GM21447 (cell line): ENCODE measurements around the gene LRRN4CL.
A peak's percentile ranks its signal among the peaks of the same experiment; 100 is the strongest.
"Not testable (repeated sequence)": the region's sequence is repeated elsewhere in the genome, so short reads cannot be mapped to it uniquely, and the experiment has no call there.

ENCODE experiments used
- ATAC-seq: cut with Tn5 transposase; IDR thresholded peaks from one replicate; pipeline ENCODE4 v1.9.1; 2021; ENCODE audit not compliant: unreplicated experiment

The LRRN4CL gene

DNA sequence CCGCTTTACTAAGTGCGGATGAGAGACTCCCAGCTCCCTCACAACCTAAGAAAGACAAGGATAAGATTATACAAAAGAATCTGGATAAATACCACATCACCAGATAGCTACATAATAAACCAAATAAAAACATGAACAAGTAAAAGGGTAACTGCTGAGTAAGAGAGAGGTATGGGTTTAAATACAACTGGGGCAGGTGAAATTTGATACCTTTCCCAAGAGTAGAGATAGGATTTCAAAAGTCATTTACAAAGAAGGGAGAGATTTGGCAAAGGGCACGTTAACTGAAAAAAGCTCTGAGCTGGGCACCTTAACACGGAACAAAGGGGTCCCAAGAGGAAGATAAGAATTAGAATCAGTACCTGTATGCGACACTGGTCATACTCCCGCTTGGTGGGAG lies 12.2 kb downstream of the LRRN4CL start:
- no peak for ATAC-seq

DNA sequence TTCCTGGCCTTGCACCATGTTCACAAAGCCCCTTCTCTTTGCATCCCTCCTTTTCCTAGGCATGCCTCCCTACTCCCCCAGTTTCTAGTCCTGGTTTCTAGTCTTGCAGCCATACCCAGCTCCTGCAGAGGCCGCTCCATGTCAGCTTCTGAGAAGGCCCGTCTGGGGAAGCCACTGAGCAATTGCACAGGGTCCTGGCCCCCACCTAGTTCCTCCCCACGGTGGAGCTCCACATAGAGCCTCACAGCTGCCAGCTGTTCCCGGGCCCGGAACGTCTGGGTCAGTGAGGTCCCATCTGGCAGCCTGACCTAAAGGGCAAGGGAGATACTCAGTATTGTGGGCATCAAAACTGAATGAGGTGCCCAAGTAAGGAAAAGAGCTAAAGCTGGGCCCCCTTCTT lies 12.6 kb downstream of the LRRN4CL start:
- no peak for ATAC-seq

DNA sequence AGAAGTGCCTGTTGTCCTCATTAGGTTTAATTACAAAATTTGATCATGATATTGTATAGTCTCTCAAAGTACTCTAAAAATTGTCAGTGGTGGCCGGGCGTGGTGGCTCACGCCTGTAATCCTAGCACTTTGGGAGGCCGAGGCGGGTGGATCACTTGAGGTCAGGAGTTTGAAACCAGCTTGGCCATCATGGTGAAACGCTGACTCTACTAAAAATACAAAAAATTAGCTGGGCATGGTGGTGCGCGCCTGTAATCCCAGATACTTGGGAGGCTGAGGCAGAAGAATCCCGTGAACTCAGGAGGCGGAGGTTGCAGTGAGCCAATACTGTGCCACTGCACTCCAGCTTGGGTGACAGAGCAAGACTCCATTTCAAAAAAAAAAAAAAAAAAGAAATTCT lies 13.9 kb downstream of the LRRN4CL start:
- not testable (repeated sequence) for ATAC-seq

DNA sequence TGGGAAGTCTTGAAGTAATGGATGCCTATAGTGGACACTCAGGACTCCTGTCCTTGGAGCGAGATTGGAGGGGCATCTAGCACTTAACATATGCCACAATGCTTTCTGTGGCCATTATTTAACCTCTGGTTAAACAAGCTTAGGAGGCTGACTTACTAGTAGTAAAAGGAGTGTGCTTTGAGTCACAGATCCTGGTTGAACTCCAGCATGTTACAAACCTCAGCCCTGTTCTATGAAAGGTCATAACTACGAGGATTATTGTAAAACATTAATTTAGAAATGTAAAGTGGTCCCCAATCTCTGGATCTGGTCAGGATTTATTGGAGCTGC lies 16.2 kb downstream of the LRRN4CL start:
- no peak for ATAC-seq

DNA sequence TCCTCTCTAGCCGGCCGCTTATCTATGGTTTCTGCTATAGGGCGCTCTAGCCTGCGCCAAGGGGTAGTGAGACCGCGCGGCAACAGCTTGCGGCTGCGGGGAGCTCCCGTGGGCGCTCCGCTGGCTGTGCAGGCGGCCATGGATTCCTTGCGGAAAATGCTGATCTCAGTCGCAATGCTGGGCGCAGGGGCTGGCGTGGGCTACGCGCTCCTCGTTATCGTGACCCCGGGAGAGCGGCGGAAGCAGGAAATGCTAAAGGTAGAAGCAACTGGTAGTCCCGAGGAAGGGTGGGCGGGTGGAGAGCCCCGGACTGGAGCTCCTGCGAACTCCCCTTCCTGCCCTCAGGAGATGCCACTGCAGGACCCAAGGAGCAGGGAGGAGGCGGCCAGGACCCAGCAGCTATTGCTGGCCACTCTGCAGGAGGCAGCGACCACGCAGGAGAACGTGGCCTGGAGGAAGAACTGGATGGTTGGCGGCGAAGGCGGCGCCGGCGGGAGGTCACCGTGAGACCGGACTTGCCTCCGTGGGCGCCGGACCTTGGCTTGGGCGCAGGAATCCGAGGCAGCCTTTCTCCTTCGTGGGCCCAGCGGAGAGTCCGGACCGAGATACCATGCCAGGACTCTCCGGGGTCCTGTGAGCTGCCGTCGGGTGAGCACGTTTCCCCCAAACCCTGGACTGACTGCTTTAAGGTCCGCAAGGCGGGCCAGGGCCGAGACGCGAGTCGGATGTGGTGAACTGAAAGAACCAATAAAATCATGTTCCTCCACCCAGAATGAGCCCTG lies 17.5 kb downstream of the LRRN4CL start, which contains the start of the genes LBHD1 and UQCC3:
Gene LBHD1 (minus strand): TSS at position 660 of the 782 bp plus-strand sequence. CDS start 2,236 bp downstream, outside the sequence.
Gene UQCC3 (plus strand): TSS at position 66 of the 782 bp plus-strand sequence. CDS start 73 bp downstream, at position 139.
- peak; percentile 55 for ATAC-seq

DNA sequence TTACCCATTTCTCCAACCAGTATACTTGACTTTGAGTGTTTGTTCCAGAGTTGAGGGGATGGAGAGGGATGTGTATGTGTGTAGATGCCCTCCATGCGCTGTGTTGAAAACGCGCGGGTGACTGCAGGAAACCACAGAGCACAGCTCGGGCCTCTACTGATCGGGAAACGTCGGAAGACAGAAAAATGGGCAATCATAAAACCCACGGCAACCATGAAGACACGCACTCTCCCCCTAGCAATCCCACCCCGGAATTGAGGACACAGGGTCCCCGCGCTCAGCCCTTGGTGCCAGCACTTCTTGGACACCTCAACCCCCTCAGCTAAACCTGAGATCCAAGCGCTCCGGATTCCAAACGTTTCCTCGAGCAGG lies 18.1 kb downstream of the LRRN4CL start:
- ATAC-seq = peak; percentile 6

DNA sequence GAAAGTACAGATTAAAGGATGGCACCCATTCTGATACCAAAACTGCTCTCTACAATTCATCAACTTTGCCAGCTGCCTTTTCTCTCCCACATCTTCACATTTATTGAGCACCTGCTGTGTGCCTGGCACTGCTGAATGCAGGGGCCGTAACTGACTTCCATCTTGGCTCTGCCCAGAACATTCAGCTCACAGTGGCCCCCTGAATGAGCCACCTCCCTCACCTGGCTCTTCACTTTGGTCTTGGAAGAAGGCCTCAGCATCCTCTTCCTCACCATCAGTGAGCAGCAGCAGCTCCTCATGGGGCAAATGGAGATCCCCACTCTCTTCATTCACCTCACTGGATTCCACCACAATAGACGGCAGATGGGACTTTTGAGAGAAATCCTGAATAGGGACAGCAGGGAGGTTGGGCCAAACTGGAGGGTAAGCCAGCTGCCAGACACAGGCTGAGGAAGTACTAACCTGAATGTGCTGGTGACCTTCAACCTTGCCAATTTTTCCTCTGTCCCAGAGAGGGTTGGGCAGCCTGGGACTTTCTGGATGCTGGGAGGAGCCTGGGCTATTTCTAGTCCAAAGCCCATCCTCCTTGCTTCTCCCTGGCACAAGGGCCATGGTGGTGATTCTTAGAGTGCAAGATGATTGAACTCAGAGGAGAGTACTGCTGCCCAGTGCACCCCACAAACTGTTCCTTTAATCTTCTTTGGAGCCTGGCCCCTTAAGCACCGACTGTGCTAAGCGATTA lies 19.7 kb downstream of the LRRN4CL start:
- no peak for ATAC-seq

DNA sequence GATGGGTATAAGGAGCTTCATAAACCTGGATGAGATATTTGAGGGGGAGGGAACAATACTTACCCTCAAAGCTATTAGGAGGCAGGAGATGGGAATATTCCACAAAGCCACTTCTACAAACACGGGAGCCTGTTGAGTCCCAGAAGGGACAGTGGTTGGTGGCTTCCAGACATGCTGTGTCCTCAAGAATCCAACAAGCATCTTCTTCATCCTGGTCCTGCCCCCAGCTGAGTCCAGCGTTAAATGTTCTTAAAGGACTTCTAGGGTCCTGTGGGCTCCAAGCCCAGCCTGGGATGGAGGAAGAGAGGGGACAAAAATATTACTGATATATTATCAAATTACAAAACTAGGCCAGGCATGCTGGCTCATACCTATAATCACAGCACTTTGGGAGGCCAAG lies 21.9 kb downstream of the LRRN4CL start:
- ATAC-seq = no peak

DNA sequence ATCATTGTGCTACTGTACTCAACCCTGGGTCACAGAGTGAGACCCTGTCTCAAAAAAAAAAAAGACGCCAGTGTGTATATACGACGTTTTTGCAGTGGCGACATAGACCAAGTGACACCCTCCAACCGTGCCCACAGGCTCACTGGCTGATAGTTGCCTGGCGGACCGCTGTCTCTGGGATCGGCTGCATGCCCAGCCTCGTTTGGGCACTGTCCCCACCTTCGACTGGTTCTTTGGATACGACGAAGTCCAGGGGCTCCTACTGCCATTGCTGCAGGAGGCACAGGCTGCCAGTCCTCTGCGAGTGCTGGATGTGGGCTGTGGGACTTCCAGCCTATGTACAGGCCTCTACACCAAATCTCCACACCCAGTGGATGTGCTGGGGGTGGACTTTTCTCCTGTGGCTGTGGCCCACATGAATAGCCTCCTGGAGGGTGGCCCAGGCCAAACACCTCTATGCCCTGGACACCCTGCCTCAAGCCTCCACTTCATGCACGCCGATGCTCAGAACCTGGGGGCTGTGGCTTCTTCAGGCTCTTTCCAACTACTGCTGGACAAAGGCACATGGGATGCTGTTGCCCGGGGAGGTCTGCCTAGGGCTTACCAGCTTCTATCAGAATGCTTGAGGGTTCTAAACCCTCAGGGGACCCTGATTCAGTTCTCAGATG lies 22.9 kb downstream of the LRRN4CL start:
- ATAC-seq = no peak

DNA sequence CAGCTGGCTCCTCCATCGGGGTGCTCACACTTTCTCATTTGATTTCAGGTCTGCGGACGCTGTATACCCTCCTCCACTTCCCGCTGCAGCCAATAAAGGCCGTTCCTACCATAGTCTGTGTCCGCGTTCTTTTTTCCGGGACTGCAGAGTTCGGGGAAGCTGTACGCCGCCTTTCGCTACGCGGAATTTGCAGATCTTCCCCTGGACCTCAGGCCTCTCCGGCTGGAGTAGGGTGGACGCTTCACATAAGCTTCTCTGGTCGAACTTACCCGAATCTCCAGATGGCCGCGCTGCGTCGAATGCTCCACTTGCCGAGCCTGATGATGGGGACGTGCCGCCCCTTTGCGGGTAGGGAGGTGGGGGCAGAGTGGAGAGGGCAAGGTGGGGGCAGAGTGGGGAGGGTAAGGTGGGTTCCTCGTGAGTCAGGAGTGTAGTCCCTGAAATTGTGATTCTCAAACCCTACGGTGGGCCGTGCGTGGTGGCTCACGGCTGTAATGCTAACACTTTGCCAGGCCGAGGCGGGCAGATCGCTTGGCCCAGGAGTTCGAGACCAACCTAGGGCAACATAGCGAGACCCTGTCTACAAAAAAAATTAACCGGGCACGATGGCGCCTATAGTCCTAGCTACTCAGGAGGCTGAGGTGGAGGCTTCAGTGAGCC lies 23.6 kb downstream of the LRRN4CL start:
- peak; percentile 22 for ATAC-seq

DNA sequence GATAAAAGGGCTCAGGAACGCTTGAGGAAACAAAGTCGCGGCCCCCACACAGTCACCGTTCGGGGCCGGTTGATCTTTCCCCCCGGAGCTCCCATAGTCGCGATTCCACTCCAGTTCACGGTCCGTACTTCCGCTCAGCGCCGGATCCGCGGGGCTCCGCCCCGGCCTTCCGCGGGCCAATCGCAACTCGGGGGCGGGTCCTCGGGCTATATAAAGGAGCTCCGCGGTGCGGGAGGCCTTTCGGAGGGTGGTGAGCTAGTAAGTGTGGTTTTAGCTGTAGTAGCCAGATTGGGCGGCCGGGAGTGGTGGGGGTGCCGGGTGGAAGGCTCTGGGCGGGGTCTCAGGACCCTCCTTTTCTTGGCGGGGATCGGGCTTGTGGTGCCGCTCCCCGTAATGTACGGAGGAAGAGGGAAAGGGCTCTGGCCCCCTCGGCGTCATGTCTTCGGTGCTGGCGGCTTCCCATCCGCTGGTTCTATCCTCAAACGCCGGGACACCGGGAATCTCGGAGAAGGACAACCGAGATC lies 24.2 kb downstream of the LRRN4CL start, which contains the start of the genes C11orf98 and CSKMT:
Gene C11orf98 (minus strand): TSS at position 136 of the 524 bp plus-strand sequence. CDS start 41 bp downstream, at position 95.
Gene CSKMT (plus strand): TSS at position 238 of the 524 bp plus-strand sequence. CDS start 568 bp downstream, outside the sequence.
- peak; percentile 80 for ATAC-seq

DNA sequence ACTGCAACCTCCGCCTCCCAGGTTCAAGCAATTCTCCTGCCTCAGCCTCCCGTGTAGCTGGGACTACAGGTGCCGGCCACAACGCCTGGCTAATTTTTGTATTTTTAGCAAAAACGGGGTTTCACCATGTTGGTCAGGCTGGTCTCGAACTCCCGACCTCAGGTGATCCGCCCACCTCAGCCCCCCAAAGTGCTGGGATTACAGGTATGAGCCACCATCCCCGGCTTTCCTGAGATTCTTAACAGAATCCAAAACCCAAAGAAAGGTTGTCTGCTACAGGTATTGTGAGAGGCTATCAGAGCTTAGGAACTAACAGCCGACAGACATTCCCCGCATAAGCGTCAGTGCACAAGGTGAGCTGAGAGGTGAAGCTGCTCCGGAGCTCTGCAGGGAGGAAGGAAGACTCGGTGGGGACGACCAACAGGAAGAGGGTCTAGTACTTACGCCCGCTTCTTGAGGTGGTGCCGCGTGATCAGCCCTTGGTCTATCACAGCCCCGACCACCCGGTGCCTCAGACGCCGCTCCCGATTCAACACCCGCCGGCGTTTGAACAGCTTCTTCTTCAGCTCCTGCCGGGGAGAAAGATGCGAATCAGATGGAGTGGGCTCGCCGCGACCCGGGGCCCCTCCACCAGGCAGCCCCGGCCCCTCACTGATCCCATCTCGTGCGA lies 24.8 kb downstream of the LRRN4CL start:
- ATAC-seq = peak; percentile 28

DNA sequence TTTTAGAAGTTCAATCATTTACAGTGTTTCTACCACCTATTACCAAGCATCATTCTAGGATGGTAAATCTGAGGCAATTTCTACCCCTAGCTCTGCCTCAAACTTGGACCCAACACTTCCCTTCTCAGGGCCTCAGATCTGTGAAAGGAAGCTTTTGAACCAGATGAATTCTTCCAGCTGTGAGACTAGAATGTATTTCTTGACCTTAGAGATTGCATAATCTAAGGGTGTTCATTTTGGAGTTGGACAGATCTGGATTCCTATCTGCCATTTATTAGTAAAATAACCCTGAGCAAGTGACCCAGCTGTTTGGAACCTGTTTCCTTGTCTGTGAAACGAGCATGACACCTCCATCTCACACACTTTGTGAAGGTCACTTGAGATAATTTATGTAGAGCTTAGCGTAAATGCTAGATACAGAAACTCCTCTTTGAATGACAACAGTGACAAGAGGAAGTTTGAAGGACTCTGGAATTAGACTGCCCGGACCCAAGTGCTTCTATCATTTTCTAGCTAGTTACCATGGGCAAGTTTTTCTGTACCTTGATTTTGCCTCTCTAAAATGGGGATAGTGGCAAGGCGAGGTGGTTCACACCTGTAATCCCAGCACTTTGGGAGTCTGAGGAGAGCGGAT lies 32.4 kb downstream of the LRRN4CL start:
- no peak for ATAC-seq

DNA sequence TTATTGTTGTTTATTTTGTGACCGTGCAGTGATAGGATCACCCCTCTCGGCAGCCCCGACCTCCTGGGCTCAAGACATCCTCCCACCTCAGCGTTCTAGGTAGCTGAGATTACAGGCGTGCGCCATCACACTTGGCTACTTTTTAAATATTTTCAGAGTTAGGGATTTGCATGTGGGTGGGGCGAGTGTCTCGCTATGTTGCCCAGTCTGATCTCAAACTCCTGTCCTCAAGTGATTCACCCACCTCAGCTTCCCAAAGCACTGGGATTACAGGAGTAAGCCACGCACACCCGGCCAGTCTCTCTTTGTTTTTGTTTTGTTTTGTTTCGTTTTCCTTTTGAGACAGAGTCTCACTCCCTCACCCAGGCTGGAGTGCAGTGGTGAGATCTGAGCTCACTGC lies 35.0 kb downstream of the LRRN4CL start:
- ATAC-seq = no peak

DNA sequence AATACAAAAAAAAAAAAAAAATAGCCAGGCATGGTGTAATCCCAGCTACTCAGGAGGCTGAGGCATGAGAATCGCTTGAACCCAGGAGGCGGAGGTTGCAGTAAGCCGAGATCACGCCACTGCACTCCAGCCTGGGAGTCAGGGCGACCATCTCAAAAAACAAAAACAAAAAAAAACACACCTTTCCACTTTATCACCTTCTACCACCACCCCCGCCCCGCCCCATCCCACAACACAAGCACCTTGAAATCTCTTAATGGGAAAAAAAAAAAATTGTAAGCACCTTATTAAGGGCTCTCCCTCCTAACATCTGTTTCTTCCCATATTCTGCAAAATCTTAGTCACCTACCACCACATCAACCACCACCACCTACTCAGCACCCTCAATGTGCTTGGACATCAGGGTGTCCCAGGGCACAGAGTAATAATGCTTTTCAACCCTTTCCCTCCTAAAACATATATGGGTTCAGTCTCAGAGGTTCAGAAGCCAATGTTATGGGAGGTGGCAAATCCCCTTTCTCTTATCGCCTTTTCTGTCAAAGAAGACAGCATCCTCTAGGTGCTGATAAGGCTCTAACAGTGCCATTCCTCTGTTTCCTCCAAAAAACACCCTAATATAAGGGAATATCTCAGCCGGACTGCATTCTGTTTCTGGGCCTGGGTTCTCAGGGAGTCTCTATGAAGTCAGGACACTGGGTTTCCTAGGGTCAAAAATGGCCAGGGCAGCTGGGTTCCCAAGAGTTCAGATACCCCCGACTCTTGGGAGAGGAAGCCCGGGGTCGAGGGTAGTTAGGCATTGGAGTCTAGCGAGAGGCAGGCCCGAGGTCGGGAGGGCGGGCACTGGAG lies 36.9 kb downstream of the LRRN4CL start:
- ATAC-seq = peak; percentile 11

DNA sequence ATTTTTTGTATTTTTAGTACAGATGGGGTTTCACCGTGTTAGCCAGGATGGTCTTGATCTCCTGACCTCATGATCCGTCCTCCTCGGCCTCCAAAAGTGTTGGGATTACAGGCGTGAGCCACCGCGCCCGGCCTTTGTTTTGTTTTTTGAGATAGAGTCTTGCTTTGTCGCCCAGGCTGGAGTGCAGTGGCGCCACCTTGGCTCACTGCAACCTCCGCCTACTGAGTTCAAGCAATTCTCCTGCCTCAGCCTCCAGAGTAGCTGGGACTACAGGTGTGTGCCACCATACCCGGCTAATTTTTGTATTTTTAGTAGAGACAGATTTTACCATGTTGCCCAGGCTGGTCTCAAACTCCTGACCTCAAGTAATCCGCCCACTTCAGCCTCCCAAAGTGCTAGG lies 39.0 kb downstream of the LRRN4CL start:
- ATAC-seq = not testable (repeated sequence)

DNA sequence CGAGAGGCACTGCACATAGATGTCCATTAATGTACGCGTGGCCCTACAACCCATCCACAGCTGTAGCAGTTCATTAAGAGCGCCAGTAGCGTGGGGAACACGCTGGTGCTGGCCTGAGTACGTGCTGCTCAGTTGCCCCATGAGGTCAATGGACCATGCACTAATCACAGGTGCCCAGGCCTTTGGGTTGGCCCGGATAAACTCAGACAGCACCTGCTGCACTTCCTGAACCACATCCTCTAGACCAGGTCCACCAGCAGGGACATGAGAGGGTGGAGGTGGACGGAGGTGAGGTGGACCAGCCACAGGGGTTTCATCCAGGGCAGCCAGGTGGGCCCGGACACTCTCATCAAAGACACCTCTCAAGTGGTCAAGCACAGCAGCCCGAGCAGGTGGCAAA lies 39.8 kb downstream of the LRRN4CL start:
- no peak for ATAC-seq

DNA sequence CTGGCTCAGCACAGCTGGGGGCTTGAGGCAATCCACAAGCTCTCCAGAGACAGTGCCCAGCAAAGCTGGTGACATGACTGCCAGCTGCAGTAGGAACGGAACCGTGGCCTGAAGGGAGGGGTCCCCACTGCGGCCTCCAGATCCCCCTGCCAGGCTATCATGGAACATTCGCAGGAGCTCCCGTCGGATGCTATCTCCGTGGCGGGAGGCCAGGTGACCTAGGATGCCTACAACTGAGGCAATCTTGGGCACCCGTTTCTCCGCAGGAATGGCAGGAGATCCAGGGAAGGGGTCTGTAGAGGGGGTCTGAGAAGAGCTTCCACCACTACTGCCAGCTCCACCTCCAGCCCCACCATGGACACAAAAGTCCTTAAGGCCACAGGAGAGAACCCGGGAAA lies 40.4 kb downstream of the LRRN4CL start:
- ATAC-seq = no peak
